K562 (cell line): Measurements from ENCODE around the gene NEDD8. TPM values are rescaled to one million over a fixed set of nuclear protein-coding genes. Genes with fewer than 3 reads are reported as not detected.

Experiments used
- ARID2 ChIP-seq: fragments of 450-650 bp; IDR thresholded peaks from 2 replicates; pipeline ENCODE4 v1.6.1; 2017; ENCODE audit warnings: antibody characterized with exemption, mild to moderate bottlenecking
- BRD4 ChIP-seq: fragments of 200-600 bp; sonication (generic); IDR thresholded peaks from 2 replicates; pipeline ENCODE4 v1.6.1; 2017; ENCODE audit warnings: inconsistent platforms
- CREBBP ChIP-seq: IDR thresholded peaks from one replicate; pipeline ENCODE4 v1.6.1; 2012; ENCODE audit warnings: low read depth, mild to moderate bottlenecking, control low read depth, inconsistent platforms, low read length
- EP400 ChIP-seq: fragments of 450-650 bp; IDR thresholded peaks from 2 replicates; pipeline ENCODE4 v1.6.1; 2017; ENCODE audit warnings: antibody characterized with exemption, mild to moderate bottlenecking, moderate library complexity
- HDAC1 ChIP-seq, 2 experiments: fragments of 450-650 bp; IDR thresholded peaks; 2 replicates each; pipeline ENCODE4 v1.6.1; 2016 to 2017; ENCODE audit warnings: inconsistent platforms in 1 of 2, mild to moderate bottlenecking in 1 of 2, moderate library complexity in 1 of 2
- HOXB6 ChIP-seq: fragments of 250-450 bp; sonication (Bioruptor Pico); IDR thresholded peaks from 2 replicates; pipeline ENCODE4 v1.5.1; 2022; ENCODE audit warnings: mild to moderate bottlenecking, borderline replicate concordance
- MYBL2 ChIP-seq, 2 experiments: fragments of 450-650 bp in 1 of 2; sonication (generic) in 1 of 2; formaldehyde crosslinking in 1 of 2; IDR thresholded peaks; 2 replicates each; pipeline versions ENCODE4 v1.6.1 to v1.8.1; 2017 to 2022; ENCODE audit warnings: borderline replicate concordance in 1 of 2, inconsistent platforms in 1 of 2, low read depth in 1 of 2, mild to moderate bottlenecking in 1 of 2, missing genetic modification reagents in 1 of 2, moderate library complexity in 1 of 2
- PKNOX1 ChIP-seq: fragments of 450-650 bp; IDR thresholded peaks from 2 replicates; pipeline ENCODE4 v1.6.1; 2016
- POU5F1 ChIP-seq: fragments of 150-350 bp; IDR thresholded peaks from 2 replicates; pipeline ENCODE4 v1.6.1; 2014; ENCODE audit warnings: borderline replicate concordance, low read length, low read depth, mild to moderate bottlenecking; ENCODE audit not compliant: partially characterized antibody
- SFPQ ChIP-seq: fragments of 200-400 bp; formaldehyde crosslinking; IDR thresholded peaks from 2 replicates; pipeline ENCODE4 v1.6.1; 2017; ENCODE audit warnings: mild to moderate bottlenecking, low read depth, low read length, moderate library complexity
- SMAD1 ChIP-seq: fragments of 150-350 bp; IDR thresholded peaks from 2 replicates; pipeline ENCODE4 v1.6.1; 2014; ENCODE audit warnings: low read length, low read depth; ENCODE audit not compliant: partially characterized antibody
- TEAD4 ChIP-seq, 2 experiments: sonication (generic) in 1 of 2; formaldehyde crosslinking in 1 of 2; IDR thresholded peaks; 2 replicates each; pipeline versions ENCODE4 v1.6.1 to v1.8.0; 2012 to 2022; ENCODE audit warnings: borderline replicate concordance in 1 of 2, inconsistent platforms in 1 of 2, low read length in 1 of 2, mild to moderate bottlenecking in 1 of 2, missing genetic modification reagents in 1 of 2
- TOE1 ChIP-seq, 2 experiments: fragments of 450-650 bp in 1 of 2; sonication (generic) in 1 of 2; formaldehyde crosslinking in 1 of 2; IDR thresholded peaks; 2 replicates each; pipeline versions ENCODE4 v1.7.1 to v1.8.0; 2016 to 2022; ENCODE audit warnings: borderline replicate concordance in 2 of 2, mild to moderate bottlenecking in 2 of 2, antibody characterized with exemption in 1 of 2, inconsistent platforms in 1 of 2, low read depth in 1 of 2, missing genetic modification reagents in 1 of 2, moderate library complexity in 1 of 2
- WHSC1 ChIP-seq: IDR thresholded peaks from one replicate; pipeline ENCODE4 v1.6.1; 2012; ENCODE audit warnings: low read length, control low read depth, inconsistent platforms
- ZBTB43 ChIP-seq: sonication (generic); formaldehyde crosslinking; IDR thresholded peaks from 2 replicates; pipeline ENCODE4 v1.8.0; 2023; ENCODE audit warnings: mild to moderate bottlenecking, missing genetic modification reagents
- ZNF3 ChIP-seq: fragments of 250-450 bp; sonication (Bioruptor Pico); IDR thresholded peaks from 2 replicates; pipeline ENCODE4 v1.5.0; 2021; ENCODE audit warnings: mild to moderate bottlenecking, moderate library complexity
- ZNF408 ChIP-seq: fragments of 250-450 bp; sonication (Bioruptor Pico); IDR thresholded peaks from 2 replicates; pipeline ENCODE4 v1.4.0; 2020; ENCODE audit warnings: low read depth, mild to moderate bottlenecking, moderate library complexity
- ZZZ3 ChIP-seq: fragments of 450-650 bp; IDR thresholded peaks from 2 replicates; pipeline ENCODE4 v1.6.1; 2016; ENCODE audit warnings: antibody characterized with exemption, mild to moderate bottlenecking, moderate library complexity
- polyA plus RNA-seq, 8 experiments: library from polyadenylated mRNA; depleted of rRNA in 4 of 8; stranded (reverse) in 5 of 8; unstranded in 3 of 8; fragments of >200 nt; fragmentation: Nextera tagmentation in 2 of 8; fragmentation: Illumina TruSeq in 1 of 8; extraction: Ambion mirVana in 2 of 8; extraction: Trizol in 1 of 8; gene quantifications; 2 replicates each; pipeline versions ENCODE4 v1.2.1 to v1.2.3, GENCODE V29; 2011 to 2014; ENCODE audit warnings: inconsistent platforms in 1 of 8, missing spikeins in 1 of 8
- total RNA-seq, 7 experiments: library from RNA; depleted of rRNA in 6 of 7; stranded (reverse); fragments of >200 nt in 6 of 7; fragmentation: Illumina TruSeq in 2 of 7; extraction: Trizol in 2 of 7; gene quantifications; 2 replicates each; pipeline versions ENCODE4 v1.2.1 to v1.2.3, GENCODE V29; 2011 to 2021; ENCODE audit warnings: low replicate concordance in 1 of 7

The NEDD8 gene
- total and polyA plus RNA-seq, 9 of the 15 experiments (the other 6 are each of a cell fraction or from before 2014, with no cell fraction given), result 142 to 691 (median 260) TPM

GRCh38 chr14:24279301-24280186, 47.4 kb upstream of the NEDD8 start (continued):
- TF ChIP-seq ZNF3 (CRISPR knock-in tag), result no peak
- TF ChIP-seq WHSC1, result no peak
- TF ChIP-seq ZNF408 (CRISPR knock-in tag), result no peak
- no peak for TF ChIP-seq TEAD4 (IDR thresholded peaks at IDR 0.05; ENCODE audit: low read length)
- TF ChIP-seq TEAD4 (CRISPR knock-in tag; IDR thresholded peaks at IDR 0.05; ENCODE audit: borderline replicate concordance), result no peak
- no peak for TF ChIP-seq SMAD1
- no peak for TF ChIP-seq ARID2
- no peak for TF ChIP-seq SFPQ
- no peak for TF ChIP-seq ZZZ3
- TF ChIP-seq EP400, result no peak
- TF ChIP-seq CREBBP, result no peak
- TF ChIP-seq BRD4, result no peak
- no peak for TF ChIP-seq POU5F1
- TF ChIP-seq MYBL2 (IDR thresholded peaks at IDR 0.05; ENCODE audit: low read depth), result no peak
- no peak for TF ChIP-seq MYBL2 (CRISPR knock-in tag; IDR thresholded peaks at IDR 0.05; ENCODE audit: borderline replicate concordance)
- no peak for TF ChIP-seq ZBTB43
- TF ChIP-seq HOXB6, result no peak
- no peak for TF ChIP-seq PKNOX1
- no peak for TF ChIP-seq HDAC1 (IDR thresholded peaks at IDR 0.05)
- no peak for TF ChIP-seq TOE1 (IDR thresholded peaks at IDR 0.05; ENCODE audit: borderline replicate concordance)
- TF ChIP-seq TOE1 (CRISPR knock-in tag; IDR thresholded peaks at IDR 0.05; ENCODE audit: borderline replicate concordance, low read depth), result no peak
